Lung microvascular endothelial cell (primary cell): ENCODE measurements around the gene KCNK7. TPM values are rescaled to one million over a fixed set of nuclear protein-coding genes. Genes with fewer than 3 reads are reported as not detected.

Source experiments
- DNase-seq, 2 donors: peaks; one replicate each; pipeline versions ENCODE4 v3.0.0 to v3.0.0-alpha.2; 2010; ENCODE audit warnings: low read depth in 2 of 2
- total RNA-seq: library from RNA; depleted of rRNA; stranded (reverse); fragments of >200 nt; gene quantifications from 2 replicates; pipeline ENCODE4 v1.2.1, GENCODE V29; 2014

The KCNK7 gene
- total RNA-seq, 1 donor from 2014 or later = 0.20 TPM

DNA sequence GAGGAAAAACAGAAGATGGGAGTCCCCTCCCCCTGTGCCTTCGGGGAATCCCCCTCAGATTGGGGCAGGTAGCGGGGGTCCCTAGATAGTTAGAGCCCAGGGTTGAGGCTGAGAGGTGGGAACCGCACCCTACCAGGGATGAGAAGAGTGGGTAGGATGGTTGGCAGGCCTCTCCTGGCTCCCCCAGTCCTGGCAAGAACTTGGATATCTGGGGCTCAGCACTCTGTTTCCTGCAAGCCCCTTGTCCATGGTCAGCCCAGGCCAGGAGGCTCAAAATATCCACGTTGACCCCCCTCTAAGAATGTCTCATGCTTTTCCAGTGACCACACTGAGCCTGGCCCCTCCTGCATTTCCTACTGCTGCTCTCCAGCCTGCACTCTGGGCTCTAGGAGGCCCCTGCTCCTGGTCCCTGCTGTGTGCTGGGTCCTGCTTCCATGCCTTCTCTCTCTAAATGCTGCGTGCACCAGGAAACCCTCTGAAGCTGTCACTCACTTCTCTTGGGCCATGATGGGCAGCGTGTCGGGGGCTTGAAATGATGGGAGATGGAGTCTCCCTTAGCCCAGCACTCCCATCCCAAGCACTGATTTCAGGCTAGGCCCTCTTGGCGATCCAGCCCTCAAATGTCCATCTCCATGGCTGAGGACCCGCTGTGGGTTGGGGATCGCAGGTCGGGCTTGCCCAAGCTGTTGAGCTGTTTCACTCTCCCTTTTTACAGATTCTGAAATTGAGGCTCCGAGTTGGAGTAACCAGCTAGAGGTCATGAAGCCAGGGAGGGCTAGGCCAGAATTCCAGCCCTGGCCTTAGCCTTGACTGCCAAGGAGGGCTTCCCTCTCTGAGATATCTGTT lies 16.4 kb upstream of the KCNK7 start:
- peak; percentile 68 to 81 for DNase-seq

DNA sequence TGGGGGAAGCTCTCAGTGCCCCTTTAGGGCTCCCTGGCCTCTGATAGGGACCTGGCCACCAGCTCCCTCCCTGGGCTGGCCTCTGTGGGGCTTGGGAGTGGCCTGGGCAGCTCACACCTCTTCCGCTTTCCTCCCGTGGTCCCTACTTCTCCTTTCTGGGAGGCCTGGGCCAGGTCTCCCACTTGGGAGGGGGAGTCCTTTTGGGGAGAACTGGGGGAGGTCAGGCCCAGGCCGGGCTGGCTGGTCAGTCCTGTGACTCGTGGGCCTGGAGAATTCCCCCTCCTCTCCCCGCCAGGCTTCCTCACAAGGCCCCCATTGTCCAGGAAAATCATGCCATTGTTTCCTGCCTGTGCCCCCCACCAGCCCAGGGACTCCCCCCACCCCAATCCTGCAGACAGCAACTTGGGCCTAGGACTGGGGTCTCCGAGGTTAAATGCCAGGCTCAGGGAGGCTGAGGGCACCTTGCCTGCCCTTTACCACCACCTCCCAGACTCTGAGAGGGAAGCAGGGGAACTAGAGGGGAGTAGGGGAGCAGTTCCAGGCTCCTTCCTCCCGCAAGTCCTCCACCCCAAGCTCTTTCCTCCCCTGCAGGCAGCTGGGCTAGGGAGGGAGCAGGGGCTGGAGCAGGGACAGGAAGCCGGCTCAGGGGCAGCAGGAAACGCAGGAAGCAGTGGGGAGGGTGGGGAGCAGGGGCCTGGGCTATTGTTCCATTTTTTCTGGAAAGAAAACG lies 15.6 kb upstream of the KCNK7 start:
- DNase-seq = peak; percentile 86 to 92

DNA sequence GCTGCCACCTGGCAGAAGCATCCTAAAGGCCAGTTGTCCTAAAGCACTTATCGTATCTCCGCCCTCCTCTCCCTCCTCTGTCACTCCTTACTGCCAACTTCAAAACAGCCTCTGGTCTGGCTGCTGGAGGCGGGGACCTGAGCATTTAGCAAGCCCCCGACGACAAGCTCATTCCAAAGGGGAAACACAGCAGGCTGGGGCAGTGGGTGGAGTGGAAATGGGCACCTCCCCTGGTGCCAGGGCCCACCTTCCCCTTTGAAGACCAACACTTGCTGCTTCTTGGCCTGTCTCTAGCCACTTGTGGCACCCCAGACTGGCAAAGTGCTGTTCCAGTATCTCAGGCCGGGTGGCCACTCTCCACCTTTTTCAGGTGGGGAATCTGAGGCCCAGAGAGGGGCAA lies 14.8 kb upstream of the KCNK7 start:
- DNase-seq = no peak

DNA sequence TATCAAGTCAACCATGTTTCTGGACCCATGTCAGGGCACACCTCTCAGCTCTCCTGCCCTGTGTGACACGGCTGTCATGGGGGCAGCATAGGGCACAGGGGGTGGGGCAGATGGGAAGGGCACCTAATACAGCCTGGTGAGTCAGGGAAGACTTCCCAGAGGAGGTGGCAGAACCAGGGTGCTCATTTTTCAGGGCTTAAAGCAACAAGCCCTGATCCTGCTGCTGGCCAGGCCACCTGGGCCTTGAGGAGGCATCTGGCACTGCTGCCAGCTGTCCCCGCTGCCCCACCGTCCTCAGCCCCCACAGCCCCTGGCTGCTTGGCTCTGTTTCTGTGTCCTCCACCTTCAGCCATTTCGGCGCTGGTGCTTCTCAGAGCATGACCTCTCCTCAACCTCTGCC lies 14.1 kb upstream of the KCNK7 start:
- no peak for DNase-seq

DNA sequence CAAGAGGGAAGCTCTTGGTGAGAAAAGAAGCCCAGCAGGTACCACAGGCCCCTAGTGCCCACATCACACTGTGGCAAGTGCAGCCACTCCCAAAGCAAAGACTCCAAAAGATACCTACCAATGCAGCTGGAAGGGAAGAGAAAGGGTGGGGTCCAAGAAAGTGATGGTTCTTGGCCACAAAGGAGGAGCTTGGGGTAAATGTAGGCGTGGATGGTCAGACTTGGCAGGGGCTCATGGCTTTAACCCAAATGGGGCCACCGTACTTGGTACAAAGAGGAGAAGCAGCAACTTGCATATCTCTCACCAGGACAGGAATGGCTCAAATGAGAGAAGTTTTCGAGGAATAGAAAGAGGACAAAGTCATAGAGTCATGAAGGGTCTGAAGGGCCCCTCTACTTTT lies 13.6 kb upstream of the KCNK7 start:
- no peak for DNase-seq

DNA sequence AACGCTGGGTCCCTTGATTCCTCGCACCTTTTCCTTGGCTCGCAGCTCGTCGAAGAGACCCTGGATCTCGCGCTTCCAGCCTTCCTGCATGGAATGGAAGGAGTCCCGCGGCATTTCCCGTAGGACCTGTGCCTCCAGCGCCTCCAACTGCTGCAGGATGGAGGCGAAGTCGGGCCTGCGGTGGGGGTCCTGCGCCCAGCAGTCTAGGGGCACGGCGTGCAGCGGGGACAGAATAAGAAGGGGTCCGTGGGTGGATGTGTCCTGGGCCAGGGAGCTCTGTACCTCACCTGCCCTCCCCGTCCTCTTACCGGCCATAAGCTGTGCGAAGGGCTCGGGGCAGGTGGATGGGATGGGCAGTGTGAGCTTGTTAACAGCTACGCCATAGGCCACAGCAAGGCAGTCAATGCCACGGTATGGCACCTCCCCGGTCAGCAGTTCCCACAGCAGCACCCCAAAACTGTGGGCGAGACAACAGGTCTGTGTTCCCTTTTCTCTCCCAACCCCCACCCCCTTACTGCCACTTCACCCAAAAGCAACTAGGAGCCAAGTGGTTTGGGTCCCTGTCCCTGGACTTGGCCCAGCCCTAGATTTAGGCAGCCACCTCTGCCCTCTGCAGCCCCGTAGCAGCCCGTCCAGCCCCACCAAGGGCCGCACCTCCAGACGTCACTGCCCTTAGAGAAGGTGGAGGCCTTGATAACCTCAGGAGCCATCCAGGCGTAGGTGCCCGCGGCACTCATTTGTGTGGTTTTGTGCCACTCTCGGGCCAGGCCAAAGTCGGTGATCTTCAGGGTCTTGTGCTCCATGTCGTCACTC lies 12.2 kb upstream of the KCNK7 start:
- DNase-seq = no peak

DNA sequence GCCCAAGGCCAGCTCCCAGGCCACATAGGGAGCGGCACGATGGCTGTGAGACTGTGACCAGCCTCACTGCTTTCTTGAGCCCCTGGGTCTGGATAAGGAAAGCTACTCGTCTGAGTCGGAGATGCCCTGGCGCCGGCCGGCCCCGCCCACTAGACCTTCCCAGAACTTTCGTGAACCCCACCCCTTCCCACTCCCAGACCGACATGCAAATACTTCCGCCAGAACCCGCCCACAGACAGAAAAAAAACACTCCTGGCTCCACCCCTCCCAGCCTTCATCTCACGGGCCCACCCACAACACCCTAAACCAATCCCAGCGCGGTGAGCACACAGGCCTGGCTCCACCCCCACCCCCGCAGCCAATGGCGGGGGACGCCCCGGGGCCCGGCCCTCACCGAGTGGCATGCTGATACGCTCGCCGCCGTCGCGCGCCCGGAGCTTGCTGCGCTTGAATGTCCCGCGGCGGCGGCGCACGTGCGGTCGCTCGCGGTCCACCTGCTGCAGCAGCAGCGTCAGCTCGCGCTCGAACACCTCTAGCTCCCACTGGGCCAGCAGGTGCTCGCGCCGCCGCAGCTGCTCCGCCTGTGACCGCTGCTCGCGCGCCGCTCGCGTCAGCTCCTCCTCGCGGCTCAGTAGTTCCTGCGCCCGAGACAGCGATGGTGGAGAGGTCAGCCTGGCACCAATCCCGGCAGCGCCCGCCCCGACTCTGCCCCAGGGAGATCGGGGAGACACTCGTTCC lies 11.4 kb upstream of the KCNK7 start:
- peak; percentile 89 to 95 for DNase-seq

DNA sequence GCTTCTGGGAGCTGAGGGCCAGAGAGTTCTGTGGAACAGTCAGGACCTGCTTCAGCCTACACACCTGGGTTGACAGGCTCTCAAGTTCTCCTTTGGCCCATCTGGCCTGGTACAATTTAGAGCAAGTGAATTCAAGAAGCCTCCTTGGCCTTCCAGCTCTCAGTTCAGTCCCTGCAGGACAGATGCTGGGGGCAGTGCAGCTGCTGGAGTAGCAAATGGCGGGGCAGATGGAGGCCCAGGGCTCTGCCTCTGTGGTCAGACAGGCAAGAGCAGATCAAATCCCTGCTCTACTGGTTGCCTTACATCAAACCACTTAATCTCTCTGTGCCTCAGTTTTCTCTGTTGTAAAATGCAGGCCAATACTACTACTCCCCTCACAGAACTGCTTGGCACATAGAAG lies 8.7 kb upstream of the KCNK7 start:
- DNase-seq = no peak

DNA sequence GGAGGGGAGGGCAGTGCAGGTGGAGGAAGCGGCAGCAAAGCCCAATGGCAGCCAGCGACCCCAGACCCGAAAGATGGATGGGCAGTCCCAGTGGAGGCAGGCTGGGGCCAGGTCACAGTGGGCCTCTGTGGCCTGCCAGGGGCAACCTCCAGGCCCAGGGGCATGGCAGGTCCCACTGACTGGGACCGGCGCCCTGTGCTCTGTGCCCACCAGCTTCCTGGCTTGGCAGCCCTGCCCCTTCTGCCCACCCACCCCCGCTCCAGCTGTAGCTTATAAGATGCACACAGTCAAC lies 4.3 kb upstream of the KCNK7 start:
- no peak for DNase-seq

DNA sequence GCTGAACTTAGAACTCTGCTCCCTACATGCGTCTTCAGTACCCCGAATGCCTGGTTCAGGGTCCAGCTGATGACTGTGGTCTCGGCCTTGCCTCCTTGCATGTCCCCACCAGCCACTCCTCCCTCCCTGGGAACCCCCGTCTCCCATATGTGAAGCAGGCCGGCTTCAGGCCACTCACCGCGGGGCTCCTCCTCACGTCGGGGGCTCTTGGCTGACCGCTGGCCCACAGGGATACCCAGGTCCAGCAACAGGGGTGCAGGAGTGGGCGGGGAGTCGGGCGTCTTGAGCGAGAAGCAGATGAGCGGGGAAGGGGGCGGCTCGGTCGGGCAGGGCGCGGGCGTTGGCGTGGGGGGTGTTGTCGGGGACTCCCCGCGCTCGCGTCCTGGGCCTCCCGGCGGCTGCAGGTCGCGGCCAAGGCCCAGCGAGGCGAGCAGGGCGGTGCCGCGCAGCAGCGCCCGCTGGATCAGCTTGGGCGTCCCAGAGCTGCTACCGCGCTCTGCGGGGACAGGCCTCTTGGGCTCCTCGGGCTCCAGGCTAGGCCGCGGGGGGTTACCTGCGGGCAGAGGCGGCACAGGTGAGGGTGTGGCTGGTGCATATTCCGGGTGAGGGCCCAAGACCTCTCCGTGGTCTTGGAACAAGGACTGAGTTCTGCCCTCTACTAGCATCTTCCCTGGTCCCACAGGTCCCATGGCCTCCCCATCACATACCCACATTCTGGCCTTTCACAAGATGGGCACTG lies 3.8 kb upstream of the KCNK7 start:
- no peak for DNase-seq

DNA sequence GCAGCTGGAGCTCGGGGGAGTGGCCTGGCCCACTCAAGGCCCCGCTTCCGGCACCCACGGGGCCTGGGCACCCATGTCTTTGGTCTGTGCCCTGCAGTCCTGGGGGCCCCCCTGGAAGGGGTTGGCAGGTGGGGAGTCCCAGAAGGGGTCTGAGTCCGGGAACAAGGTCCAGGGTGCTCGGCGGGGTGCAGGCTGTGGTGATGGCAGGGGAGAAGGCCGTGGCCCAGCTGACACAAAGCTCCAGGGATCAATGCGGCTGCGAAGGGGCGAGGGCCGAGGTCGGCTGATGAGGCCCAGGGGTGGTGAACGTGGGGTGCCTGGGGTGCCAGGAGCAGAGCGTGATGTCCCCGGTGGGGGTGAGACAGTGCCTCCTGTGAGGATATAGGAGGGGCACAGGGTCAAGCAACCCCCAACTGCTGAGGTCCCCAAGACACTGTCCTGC lies 2.7 kb upstream of the KCNK7 start:
- no peak for DNase-seq

DNA sequence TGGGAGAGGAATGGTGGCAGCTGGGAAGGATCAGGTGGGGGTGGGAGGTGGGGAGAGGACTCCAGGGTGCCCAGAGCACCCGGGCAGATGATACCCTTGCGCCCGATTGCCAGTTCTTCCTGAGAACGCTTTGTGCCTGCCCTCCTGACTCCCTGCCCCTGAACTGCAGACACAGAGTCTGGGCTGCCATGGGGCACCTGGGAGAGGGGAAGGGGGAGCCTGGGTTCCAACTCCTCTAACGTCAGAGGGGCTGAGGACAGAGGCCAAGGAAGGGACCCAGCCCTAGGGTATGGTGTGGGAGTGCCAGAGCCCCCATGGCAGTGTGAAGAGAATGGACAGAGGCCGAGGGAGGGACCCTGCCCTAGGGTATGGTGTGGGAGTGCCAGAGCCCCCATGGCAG lies 920 bp upstream of the KCNK7 start:
- DNase-seq = no peak

DNA sequence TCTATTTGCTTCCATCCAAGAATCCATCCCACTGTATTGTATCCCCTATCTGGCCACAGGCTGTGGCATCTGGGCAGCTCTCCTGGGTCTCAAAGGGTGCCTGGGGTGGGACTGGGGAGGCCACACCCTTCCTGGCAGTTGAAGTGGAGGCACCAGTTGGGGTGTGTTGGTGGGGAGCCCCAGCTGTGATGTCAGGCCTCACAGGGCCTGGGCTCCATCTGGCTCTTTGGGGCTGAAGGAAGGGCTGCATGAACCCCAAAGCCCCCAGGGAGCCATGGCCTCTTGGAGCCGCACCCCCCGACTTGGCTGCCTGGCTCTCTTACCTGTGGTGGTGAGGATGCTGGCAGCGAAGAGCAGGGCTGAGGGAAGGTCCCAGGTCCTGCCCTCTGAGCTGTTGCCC lies 469 bp downstream of the KCNK7 start:
- DNase-seq = no peak

DNA sequence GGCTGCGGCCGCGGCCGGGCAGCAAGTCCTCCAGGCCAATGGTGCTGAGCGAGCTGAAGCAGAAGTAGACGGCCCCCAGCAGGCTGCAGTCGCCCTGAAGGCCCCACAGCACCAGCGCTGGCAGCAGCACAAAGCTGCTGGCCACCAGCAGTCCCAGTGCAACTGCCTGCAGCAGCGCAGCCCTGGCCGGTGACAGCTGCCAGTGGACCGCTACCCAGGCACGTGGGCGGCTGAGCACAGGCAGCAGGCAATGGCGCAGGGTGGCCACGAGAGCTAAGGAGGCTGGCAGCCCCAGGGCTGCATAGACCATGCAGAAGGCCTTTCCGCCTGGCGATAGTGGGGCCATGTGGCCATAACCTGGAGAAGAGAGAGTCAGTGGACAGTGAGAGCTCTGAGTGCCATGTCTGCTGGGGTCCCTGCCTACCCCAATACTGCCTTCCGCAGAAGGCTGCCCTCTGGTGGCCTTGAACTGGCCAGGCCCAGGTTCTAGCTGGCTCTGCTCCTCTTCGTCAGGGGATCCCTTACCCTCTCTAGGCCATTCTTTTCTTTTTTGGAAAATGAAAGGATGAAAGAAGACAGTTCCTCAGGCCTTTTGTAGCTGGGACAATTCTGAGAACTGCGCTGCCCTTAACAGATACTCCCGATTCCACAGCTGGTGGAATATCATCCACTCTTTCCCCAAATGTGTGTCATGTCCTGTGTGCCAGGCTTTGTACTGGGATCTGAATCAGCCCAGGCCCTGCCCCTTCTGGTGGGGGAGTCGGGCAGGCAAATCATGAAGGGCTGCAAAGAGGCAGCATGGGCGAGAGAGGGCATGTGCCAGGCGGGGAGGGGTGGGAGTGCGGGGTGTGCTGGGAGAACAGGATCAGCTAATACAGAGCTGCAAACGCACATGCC lies 1.8 kb downstream of the KCNK7 start:
- peak in 1 of 2 donors; percentile 57 for DNase-seq

DNA sequence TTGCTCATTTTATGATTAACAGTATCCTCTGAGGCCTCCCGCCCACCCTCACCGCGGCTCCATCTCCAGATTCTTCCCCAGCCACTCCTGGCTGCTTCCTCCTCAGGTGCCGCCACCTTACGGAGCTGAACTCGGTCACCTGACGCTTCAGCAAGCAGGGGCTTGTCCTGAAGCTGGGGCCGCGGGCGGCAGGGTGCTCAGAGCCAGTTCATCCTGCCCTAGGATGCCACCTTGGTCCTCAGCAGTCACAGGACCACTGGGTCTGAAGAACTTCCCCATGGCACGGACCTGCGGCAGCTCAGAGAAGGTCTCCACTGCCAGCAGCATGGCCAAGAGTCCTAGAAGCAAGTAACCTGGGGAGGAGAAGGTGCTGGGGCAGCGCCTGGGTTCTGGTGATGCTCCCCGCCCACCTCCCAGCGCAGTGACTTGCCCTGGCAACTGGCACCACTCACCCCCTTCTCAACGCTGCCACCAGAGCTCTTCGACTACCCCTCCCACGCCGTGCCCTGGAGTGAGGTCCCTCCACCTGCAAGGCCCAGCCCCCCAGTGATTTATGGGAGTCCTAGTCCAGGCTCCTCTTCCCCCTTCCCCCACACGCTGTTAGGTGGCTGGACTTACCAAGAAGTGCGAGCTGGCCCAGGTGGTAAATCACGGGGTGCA lies 2.6 kb downstream of the KCNK7 start:
- DNase-seq = no peak

DNA sequence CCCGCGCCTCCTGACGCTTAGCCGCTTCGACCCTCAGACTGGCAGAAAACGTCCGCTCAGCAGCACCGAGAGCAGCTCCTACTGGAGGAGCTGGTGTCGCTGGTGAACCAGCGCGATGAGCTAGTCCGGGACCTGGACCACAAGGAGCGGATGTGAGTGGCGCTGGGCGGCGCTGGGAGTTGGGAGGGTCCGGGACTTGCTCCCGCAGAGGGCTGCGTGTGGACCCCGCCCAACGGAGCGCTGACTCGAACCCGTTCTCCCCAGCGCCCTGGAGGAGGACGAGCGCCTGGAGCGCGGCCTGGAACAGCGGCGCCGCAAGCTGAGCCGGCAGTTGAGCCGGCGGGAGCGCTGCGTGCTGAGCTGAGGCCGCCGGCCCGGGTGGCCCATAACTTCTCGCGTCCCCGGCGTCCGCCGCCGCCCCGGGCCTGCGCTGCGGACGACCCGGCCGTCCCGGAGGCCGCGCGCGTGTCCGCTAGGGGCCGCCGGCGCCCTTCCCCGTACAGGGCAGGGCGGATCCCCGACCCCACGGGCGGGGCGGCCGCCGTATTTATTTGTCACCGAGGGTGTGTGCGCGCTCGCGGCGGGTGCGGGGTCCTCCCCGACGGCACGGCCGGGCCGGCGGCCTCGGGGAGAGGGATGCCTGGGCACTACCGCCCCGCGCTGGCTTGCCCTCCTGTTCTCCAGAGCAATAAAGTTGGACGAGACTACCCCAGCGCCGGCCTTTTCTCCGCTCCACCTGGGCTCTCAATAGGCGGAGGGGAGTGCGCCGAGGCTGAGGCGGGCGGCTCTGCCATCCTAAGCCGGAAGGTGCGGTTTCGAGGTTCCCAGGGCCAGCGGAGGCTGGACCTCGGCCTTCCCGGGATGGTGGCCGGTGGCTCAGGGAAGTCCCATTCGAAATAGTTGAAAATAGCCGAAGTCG lies 3.4 kb downstream of the KCNK7 start:
- peak; percentile 66 to 79 for DNase-seq

DNA sequence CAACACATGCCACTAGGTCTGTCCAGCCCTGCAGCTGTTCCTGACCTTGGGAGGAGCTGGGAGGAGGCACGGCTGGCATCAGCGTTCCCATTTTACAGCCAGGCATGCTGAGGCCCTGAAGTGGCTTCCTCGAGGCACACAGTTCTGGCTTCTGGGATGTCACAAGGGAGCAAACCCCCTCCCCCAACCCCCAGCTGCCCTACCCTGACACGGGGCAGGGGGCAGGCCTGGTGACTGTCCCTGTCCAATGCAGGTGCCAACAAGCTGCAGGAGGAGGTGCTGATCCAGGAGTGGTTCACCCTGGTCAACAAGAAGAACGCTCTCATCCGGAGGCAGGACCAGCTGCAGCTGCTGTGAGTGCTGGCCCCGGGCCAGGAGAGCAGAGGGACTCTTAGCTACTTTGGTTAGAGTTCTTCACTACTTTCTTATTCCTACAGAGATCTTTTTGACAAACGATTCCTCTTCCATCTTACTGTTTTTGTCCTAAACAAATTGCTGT lies 5.3 kb downstream of the KCNK7 start:
- peak in 1 of 2 donors; percentile 52 for DNase-seq
